Measurements from ENCODE around the gene ZNF296. TPM values are rescaled to one million over a fixed set of nuclear protein-coding genes. Genes with fewer than 3 reads are reported as not detected.

ZNF296 gene
- total RNA-seq, 2 donors from 2014 or later, result 0.26 TPM; not detected in 1

DNA sequence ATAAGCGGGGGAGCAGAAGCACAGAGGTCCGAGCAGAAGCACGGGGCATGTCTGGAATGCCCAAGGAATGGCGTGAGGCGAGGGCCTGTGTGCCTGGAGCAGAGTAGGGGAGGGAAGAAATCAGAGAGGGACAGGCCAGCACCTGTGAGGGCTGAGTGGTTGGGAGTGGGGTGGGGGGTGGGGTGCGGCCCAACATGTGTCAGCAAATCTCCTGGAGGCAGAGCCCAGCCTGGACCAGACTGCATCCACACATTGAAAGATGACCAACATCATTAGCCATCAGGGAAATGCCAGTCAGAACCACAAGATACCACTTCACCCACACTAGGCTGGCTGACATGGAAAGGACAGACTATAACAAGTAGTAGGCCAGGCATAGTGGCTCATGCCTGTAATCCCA lies 26.2 kb downstream of the ZNF296 start:
- Histone ChIP-seq H3K36me3 (replicated peaks in 1 of 2; ENCODE audit: insufficient read depth in 1 of 2, low read depth in 2 of 2) (peaks cover 0 to 17% of the 10 kb centered on the region in 2 donors), H3K27me3 (no peaks in the 10 kb centered on the region), H3K9me3 (no peaks in the 10 kb centered on the region), H3K27ac (no peak overlapping the region), H3K4me3 (no peak overlapping the region), H3K4me1 (peaks cover 48% of the 10 kb centered on the region)
- intact Hi-C loops (cut with DNase I), result no loop called here
- DNase-seq (no peak), ATAC-seq (no peak)
- TF ChIP-seq, protein P1, sequence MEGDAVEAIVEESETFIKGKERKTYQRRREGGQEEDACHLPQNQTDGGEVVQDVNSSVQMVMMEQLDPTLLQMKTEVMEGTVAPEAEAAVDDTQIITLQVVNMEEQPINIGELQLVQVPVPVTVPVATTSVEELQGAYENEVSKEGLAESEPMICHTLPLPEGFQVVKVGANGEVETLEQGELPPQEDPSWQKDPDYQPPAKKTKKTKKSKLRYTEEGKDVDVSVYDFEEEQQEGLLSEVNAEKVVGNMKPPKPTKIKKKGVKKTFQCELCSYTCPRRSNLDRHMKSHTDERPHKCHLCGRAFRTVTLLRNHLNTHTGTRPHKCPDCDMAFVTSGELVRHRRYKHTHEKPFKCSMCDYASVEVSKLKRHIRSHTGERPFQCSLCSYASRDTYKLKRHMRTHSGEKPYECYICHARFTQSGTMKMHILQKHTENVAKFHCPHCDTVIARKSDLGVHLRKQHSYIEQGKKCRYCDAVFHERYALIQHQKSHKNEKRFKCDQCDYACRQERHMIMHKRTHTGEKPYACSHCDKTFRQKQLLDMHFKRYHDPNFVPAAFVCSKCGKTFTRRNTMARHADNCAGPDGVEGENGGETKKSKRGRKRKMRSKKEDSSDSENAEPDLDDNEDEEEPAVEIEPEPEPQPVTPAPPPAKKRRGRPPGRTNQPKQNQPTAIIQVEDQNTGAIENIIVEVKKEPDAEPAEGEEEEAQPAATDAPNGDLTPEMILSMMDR (IDR thresholded peaks at IDR 0.05), result no peak
- no peak for TF ChIP-seq POLR2A (IDR thresholded peaks at IDR 0.05)
- 92 to 97% methylated on average over 6 of the region's 6 CpGs for WGBS, 2 donors

DNA sequence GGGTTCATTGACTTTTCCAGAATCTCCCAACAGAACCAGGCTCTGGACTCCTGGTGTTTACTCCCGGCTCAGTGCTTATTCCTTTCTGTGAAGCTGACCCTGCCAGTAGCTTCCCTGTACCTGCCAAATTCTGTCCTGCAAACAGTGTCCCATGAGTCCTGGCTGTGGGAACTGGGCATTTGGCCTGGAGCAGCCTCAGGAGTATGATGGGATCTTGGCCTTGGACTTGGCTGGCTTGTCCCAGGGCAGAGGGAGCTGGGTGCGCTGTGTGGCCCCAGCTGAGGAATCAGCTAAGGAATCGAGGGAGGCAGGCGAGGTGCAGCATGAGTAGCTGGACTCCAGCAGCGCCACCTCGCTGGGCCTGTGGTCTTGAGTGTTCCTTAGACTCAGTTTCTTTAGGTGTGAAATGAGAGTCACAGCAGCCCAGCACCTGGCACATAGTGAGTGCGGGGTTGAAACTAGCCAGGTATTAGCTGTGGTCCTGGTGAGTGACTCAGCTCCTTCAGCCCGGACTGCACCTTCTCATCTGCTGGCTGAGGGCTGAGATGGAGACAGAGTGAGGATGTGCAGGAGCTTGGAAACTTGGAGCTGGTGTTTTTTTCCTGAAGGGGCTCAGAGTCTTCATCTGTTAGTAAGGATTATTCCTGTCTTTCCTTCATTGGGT lies 27.1 kb downstream of the ZNF296 start:
- Histone ChIP-seq H3K4me3 (no peak overlapping the region), H3K36me3 (replicated peaks in 1 of 2; ENCODE audit: insufficient read depth in 1 of 2, low read depth in 2 of 2) (peaks cover 0 to 13% of the 10 kb centered on the region in 2 donors), H3K9me3 (no peaks in the 10 kb centered on the region), H3K27me3 (no peaks in the 10 kb centered on the region), H3K27ac (peak overlapping the region in 2 of 4 donors; percentile 11 to 34), H3K4me1 (peaks cover 53% of the 10 kb centered on the region)
- ATAC-seq, result peak; percentile 65
- TF ChIP-seq POLR2A (IDR thresholded peaks at IDR 0.05), result no peak
- TF ChIP-seq, protein P1 (IDR thresholded peaks at IDR 0.05), result no peak
- peak; percentile 50 to 82 (median 74) for DNase-seq
- intact Hi-C loops (cut with DNase I), result no loop called here
- 31 to 58% methylated on average over 7 to 8 of the region's 8 CpGs for WGBS, 2 donors

DNA sequence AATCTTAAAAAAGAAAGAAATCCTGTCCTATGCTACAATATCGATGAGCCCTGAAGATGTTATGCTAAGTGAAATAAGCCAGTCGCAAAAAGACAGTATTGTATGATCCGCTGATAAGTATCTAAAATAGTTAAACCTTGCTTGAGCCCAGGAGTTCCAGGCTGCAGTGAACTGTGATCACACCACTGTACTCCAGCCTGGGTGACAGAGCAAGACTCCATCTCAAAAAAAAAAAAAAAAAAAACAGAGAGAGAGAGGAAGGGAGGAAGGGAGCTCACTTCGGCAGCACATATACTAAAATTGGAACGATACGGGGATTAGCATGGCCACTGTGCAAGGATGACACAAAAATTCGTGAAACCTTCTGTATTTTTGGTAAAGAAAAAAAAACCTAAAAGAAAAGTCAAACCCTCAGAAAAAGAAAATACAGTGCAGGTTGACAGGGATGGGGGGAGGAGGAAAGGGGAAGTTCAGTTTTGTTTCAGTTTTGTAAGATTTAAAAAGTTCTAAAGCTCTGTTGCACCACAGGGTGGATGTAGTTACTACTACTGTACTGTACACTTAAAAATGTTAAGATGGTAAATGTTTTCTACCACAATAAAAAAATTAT lies 29.0 kb downstream of the ZNF296 start:
- Histone ChIP-seq H3K9me3 (no peaks in the 10 kb centered on the region), H3K36me3 (replicated peaks in 1 of 2; ENCODE audit: insufficient read depth in 1 of 2, low read depth in 2 of 2) (peaks cover 0 to 6% of the 10 kb centered on the region in 2 donors), H3K4me3 (no peak overlapping the region), H3K4me1 (peaks cover 53% of the 10 kb centered on the region), H3K27me3 (no peaks in the 10 kb centered on the region), H3K27ac (no peak overlapping the region)
- TF ChIP-seq, protein P1 (IDR thresholded peaks at IDR 0.05), result no peak
- no peak for TF ChIP-seq POLR2A (IDR thresholded peaks at IDR 0.05)
- intact Hi-C loops (cut with DNase I), result no loop called here
- DNase-seq (no peak), ATAC-seq (no peak)
- 80 to 84% methylated on average over 7 of the region's 7 CpGs for WGBS, 2 donors

DNA sequence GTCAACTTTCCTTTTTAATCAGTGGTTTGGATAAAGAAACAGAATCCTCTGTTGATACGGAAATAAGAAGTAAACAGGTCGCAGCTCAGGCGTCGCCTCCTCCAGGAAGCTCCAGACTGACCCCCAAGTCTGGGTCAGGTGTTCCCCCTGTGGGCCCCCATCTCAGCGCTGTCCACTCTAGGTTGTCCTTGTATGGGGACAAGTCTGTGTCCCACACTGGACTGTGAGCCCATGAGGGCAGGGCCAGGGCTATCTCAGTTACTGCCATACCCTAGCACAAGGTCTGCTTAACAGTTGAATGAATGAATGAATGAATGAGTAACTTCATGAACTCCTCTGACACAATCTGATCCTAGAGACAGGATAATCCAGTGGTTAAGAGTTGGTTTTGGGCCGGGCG lies 29.9 kb downstream of the ZNF296 start:
- H3K4me1 ChIP-seq, result peaks cover 61% of the 10 kb centered on the region
- TF ChIP-seq POLR2A (IDR thresholded peaks at IDR 0.05), result no peak
- TF ChIP-seq, protein P1 (IDR thresholded peaks at IDR 0.05), result no peak
- 64 to 72% methylated on average over 4 to 7 of the region's 7 CpGs for WGBS, 2 donors
- intact Hi-C loops (cut with DNase I), result no loop called here
- H3K4me3 ChIP-seq, result no peak overlapping the region
- no peak for DNase-seq
- no peak for ATAC-seq
- H3K36me3 ChIP-seq (replicated peaks in 1 of 2; ENCODE audit: insufficient read depth in 1 of 2, low read depth in 2 of 2), result peaks cover 0 to 6% of the 10 kb centered on the region in 2 donors
- no peaks in the 10 kb centered on the region for H3K27me3 ChIP-seq
- H3K27ac ChIP-seq, result peak overlapping the region in 1 of 4 donors; percentile 42
- no peaks in the 10 kb centered on the region for H3K9me3 ChIP-seq

Measured in body of pancreas (tissue), 4 donors.